Heart right ventricle (tissue), 16 donors: ENCODE measurements around the gene SEMA3C. TPM values are rescaled to one million over a fixed set of nuclear protein-coding genes. Genes with fewer than 3 reads are reported as not detected.

Experiments used
- ATAC-seq, 8 donors: fragments of 200-7000 bp; cut with Tn5 transposase; one replicate each; pipeline ENCODE4 v1.9.1; 2020; ENCODE audit warnings: mild to moderate bottlenecking in 8 of 8, moderate library complexity in 8 of 8, moderate number of reproducible peaks in 1 of 8
- DNase-seq, 2 donors: peaks; one replicate each; pipeline ENCODE4 v3.0.0-alpha.2; 2020
- H3K27ac ChIP-seq, 10 donors: fragments of 200-600 bp; sonication (generic) in 2 of 10; one replicate each; pipeline versions ENCODE4 v1.5.0 to v1.8.0; 2020 to 2022; ENCODE audit warnings: mild to moderate bottlenecking in 3 of 10
- H3K27me3 ChIP-seq, 7 donors: fragments of 200-600 bp; one replicate each; pipeline ENCODE4 v1.8.0; 2021 to 2022; ENCODE audit warnings: mild to moderate bottlenecking in 2 of 7
- H3K36me3 ChIP-seq, 9 donors: fragments of 200-600 bp; sonication (generic) in 1 of 9; one replicate each; pipeline versions ENCODE4 v1.5.0 to v1.8.0; 2020 to 2022; ENCODE audit warnings: mild to moderate bottlenecking in 2 of 9
- H3K4me1 ChIP-seq, 9 donors: fragments of 200-600 bp; sonication (generic) in 1 of 9; one replicate each; pipeline versions ENCODE4 v1.5.0 to v1.8.0; 2020 to 2022; ENCODE audit warnings: mild to moderate bottlenecking in 4 of 9
- H3K4me3 ChIP-seq, 10 donors: fragments of 200-600 bp; sonication (generic) in 2 of 10; one replicate each; pipeline versions ENCODE4 v1.5.0 to v1.8.0; 2020 to 2022; ENCODE audit warnings: mild to moderate bottlenecking in 7 of 10, moderate library complexity in 2 of 10
- H3K9me3 ChIP-seq, 11 donors: fragments of 200-600 bp in 10 of 11; sonication (generic) in 2 of 11; one replicate each; pipeline versions ENCODE4 v1.5.0 to v1.8.0; 2013 to 2022; ENCODE audit warnings: mild to moderate bottlenecking in 2 of 11, control low read depth in 1 of 11, moderate library complexity in 1 of 11
- CTCF ChIP-seq, 9 donors: fragments of 200-600 bp; sonication (generic) in 2 of 9; IDR thresholded peaks; one replicate each; pipeline versions ENCODE4 v1.5.0 to v1.8.0; 2021 to 2022; ENCODE audit warnings: antibody characterized with exemption in 9 of 9, mild to moderate bottlenecking in 5 of 9, moderate library complexity in 1 of 9
- WGBS, 2 donors: extraction: QIAGEN DNeasy Blood & Tissue Kit; methylation state at CpG; one replicate each; pipeline ENCODE4 v1.1.7; 2013; ENCODE audit warnings: inconsistent platforms in 1 of 2; 5-methylcytosine and 5-hydroxymethylcytosine counted together
- intact Hi-C, 10 donors: fragments of 100-400 bp; cut with DNase I; formaldehyde crosslinking; loops; one replicate each; pipeline versions ENCODE4 v1.11.1 to v1.14.2; 2022
- polyA plus RNA-seq, 2 donors: library from polyadenylated mRNA; stranded (reverse); fragments of 200-250 nt; gene quantifications; one replicate each; pipeline ENCODE4 v1.2.3, GENCODE V29; 2013
- total RNA-seq, 10 donors: library from RNA; stranded (reverse); fragmentation: NEBNext Ultra II Directional in 3 of 10; extraction: Animal tissue kit (Norgen Biotek cat#: 25700) in 3 of 10; gene quantifications; one replicate each; pipeline versions ENCODE4 v1.2.1 to v1.2.4, GENCODE V29; 2021 to 2023
- donor health status: Arrhythmogenic right ventricular cardiomyopathy.
- donor health status: ischemic (EF 13 %, LVEDD 7.1; RV severe dilation, severe dysfunction).
- donor health status: healthy with polysubstance abuse.
- donor health status: DM: no; HTN: yes; CAD: no.
- donor health status: DM: no; HTN: no; CAD: no.
- donor health status: ischemic (EF 25% LVEDD 6.9; RV normal size, moderate dysfunction).
- donor health status: ischemic (EF 25% LVEDD 5.7; RV mildly dilated, moderate dysfunction).
- donor health status: healthy.
- donor health status: DM: yes; HTN: yes; CAD: no.
- donor health status: Ischemic cardiomyopathy.
- donor health status: ischemic (EF 35%, LVEDD 5.7; RV mildly dilated, moderate dysfunction).
- donor health status: nonischemic (EF 11% LVEDD 7.7; RV severe dilation, severe dysfunction).
- donor health status: DM: yes; HTN: yes; CAD: no.
- donor health status: PGD.
- donor health status: ischemic (EF 29% LVEDD 5.4; RV normal size, mild dysfunction).
- donor health status: nonischemic (EF 23%, LVEDD 6.1; RV moderate dilation, normal function).

Gene SEMA3C
- total and polyA plus RNA-seq, 12 donors: 14.5 to 83.2 (median 57.3) TPM

- TF ChIP-seq CTCF (IDR thresholded peaks at IDR 0.05): no peak
- DNase-seq: no peak
- intact Hi-C loops: no loop called here
- Histone ChIP-seq H3K4me1 (peaks cover 0 to 20% (median 13%) of the 10 kb centered on the region in 9 donors), H3K36me3 (no peaks in the 10 kb centered on the region), H3K9me3 (no peaks in the 10 kb centered on the region), H3K27me3 (no peaks in the 10 kb centered on the region), H3K27ac (no peak overlapping the region), H3K4me3 (no peak overlapping the region)
- ATAC-seq: no peak
Observed at GRCh38 chr7:80841423-80841955, 77.4 kb downstream of the SEMA3C start.

DNA sequence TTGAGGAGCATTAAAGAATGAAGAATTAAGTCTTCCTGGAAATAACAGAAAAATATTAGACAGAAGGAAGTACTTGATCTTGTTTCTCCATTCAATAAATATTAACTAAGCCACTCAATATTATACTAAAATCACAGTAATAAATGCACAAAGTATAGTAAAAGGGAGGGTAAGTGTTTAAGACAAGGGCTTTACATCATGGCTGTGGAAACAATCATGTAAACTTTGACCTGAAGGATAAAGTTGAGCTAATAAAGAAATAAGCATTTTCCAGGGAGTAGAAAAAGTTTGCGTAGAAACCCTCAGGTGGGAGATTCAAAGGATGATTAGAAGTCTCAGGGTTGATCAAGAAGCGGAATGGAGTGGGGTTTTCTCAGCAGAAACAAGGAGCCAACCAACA, 78.2 kb downstream of the SEMA3C start:
- Histone ChIP-seq H3K36me3 (no peaks in the 10 kb centered on the region), H3K9me3 (no peaks in the 10 kb centered on the region), H3K27ac (no peak overlapping the region), H3K4me1 (peaks cover 0 to 20% (median 13%) of the 10 kb centered on the region in 9 donors), H3K27me3 (no peaks in the 10 kb centered on the region), H3K4me3 (no peak overlapping the region)
- ATAC-seq: no peak
- intact Hi-C loops: no loop called here
- WGBS, 2 donors: 89 to 90% methylated on average over 2 of the region's 2 CpGs
- no peak for DNase-seq
- TF ChIP-seq CTCF (IDR thresholded peaks at IDR 0.05): no peak

GRCh38 chr7:80839855-80840254, 79.0 kb downstream of the SEMA3C start:
- Histone ChIP-seq H3K27me3 (no peaks in the 10 kb centered on the region), H3K36me3 (no peaks in the 10 kb centered on the region), H3K4me3 (no peak overlapping the region), H3K9me3 (no peaks in the 10 kb centered on the region), H3K27ac (no peak overlapping the region), H3K4me1 (peaks cover 0 to 20% (median 13%) of the 10 kb centered on the region in 9 donors)
- intact Hi-C loops: no loop called here
- no peak for ATAC-seq
- no peak for TF ChIP-seq CTCF (IDR thresholded peaks at IDR 0.05)
- no peak for DNase-seq

DNA sequence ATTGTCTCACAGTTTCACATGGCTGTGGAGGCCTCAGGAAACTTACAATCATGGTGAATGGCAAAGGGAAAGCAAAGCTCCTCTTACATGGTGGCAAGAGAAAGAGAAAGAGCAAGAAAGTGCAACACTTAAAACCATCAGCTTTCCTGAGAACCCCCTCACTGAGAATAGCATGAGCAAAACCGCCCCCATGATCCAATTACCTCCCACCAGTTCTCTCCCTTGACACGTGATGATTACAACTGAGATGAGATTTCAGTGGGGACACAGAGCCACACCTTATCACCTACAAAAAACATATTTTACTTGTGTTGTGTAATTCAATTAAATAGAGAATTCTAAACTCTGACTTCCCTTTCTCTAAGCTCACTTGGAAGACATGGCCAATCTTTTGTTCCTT, 80.2 kb downstream of the SEMA3C start:
- H3K4me3 ChIP-seq: no peak overlapping the region
- DNase-seq (no peak), ATAC-seq (no peak)
- H3K36me3 ChIP-seq: no peaks in the 10 kb centered on the region
- TF ChIP-seq CTCF (IDR thresholded peaks at IDR 0.05): no peak
- intact Hi-C loops: no loop called here
- peaks cover 0 to 30% (median 17%) of the 10 kb centered on the region in 9 donors for H3K4me1 ChIP-seq
- 39 to 42% methylated on average over 2 of the region's 2 CpGs for WGBS, 2 donors
- no peaks in the 10 kb centered on the region for H3K9me3 ChIP-seq
- no peak overlapping the region for H3K27ac ChIP-seq
- no peaks in the 10 kb centered on the region for H3K27me3 ChIP-seq
